Kidney (tissue), 14 donors: Measurements from ENCODE around the gene DNAH3. TPM values are rescaled to one million over a fixed set of nuclear protein-coding genes. Genes with fewer than 3 reads are reported as not detected.

Experiments used
- DNase-seq, 5 donors: peaks; one replicate each; pipeline ENCODE4 v3.0.0-alpha.2; 2013 to 2020
- FAIRE-seq: peaks from 2 replicates; lab custom pipeline; 2012; peaks lifted over from hg19 to GRCh38; lab: Jason Lieb, UNC
- H3K27ac ChIP-seq, 2 donors: one replicate each; pipeline ENCODE4 v1.7.0; 2013; ENCODE audit warnings: low read depth in 2 of 2, low read length in 2 of 2, inconsistent platforms in 1 of 2
- H3K27me3 ChIP-seq: one replicate; pipeline ENCODE4 v1.7.1; 2013; ENCODE audit warnings: low read length, inconsistent platforms; ENCODE audit not compliant: control insufficient read depth, insufficient read depth
- H3K36me3 ChIP-seq, 3 donors: one replicate each; pipeline versions ENCODE4 v1.7.0 to v1.7.1; 2013; ENCODE audit warnings: low read length in 3 of 3, control low read depth in 1 of 3, inconsistent platforms in 1 of 3; ENCODE audit not compliant: insufficient read depth in 3 of 3, control insufficient read depth in 2 of 3
- H3K4me1 ChIP-seq, 3 donors: one replicate each; pipeline versions ENCODE4 v1.7.0 to v1.7.1; 2013; ENCODE audit warnings: low read length in 3 of 3, inconsistent platforms in 1 of 3, low read depth in 1 of 3; ENCODE audit not compliant: control insufficient read depth in 2 of 3, insufficient read depth in 2 of 3
- H3K4me3 ChIP-seq, 3 donors: one replicate each; pipeline versions ENCODE4 v1.7.0 to v1.8.1; 2013; ENCODE audit warnings: low read length in 3 of 3, control low read depth in 1 of 3, inconsistent platforms in 1 of 3
- H3K9ac ChIP-seq, 3 donors: one replicate each; pipeline versions ENCODE4 v1.7.0 to v1.7.1; 2013; ENCODE audit warnings: low read length in 3 of 3, control low read depth in 1 of 3, inconsistent platforms in 1 of 3
- H3K9me3 ChIP-seq, 3 donors: one replicate each; pipeline versions ENCODE4 v1.7.0 to v1.7.1; 2013; ENCODE audit warnings: low read length in 3 of 3, control low read depth in 1 of 3, inconsistent platforms in 1 of 3; ENCODE audit not compliant: control insufficient read depth in 2 of 3, insufficient read depth in 1 of 3
- CTCF ChIP-seq: IDR thresholded peaks from 3 replicates; pipeline ENCODE4 v1.5.1; 2012; ENCODE audit warnings: mild to moderate bottlenecking, moderate library complexity, borderline replicate concordance; ENCODE audit not compliant: insufficient read depth; ENCODE audit errors: extremely low read depth
- intact Hi-C: fragments of 100-400 bp; cut with DNase I; formaldehyde crosslinking; loops from one replicate; pipeline ENCODE4 v1.11.1; 2022
- polyA plus RNA-seq: library from polyadenylated mRNA; stranded (reverse); fragments of 350-450 nt; fragmentation: Illumina TruSeq; extraction: RNeasy Lipid Tissue Mini Kit (QIAGEN cat#74804); gene quantifications from one replicate; pipeline ENCODE4 v1.2.3, GENCODE V29; 2014; ENCODE audit warnings: low read depth, low replicate concordance; ENCODE audit not compliant: insufficient read depth
- total RNA-seq: library from RNA; stranded (reverse); fragmentation: NEBNext Ultra II Directional; extraction: Animal tissue kit (Norgen Biotek cat#: 25700); gene quantifications from one replicate; pipeline ENCODE4 v1.2.1, GENCODE V29; 2021
- donor health status: control.
- donor health status: control.
- donor health status: control.
- donor health status: control.
- donor health status: control.
- donor health status: DM: yes; HTN: yes; CAD: no.
- donor health status: Normal renal cell carcinoma (clear cell type).

The DNAH3 gene
- total and polyA plus RNA-seq, 2 donors from 2014 or later, result 0.19 to 0.57 TPM

GRCh38 chr16:21033704-21034103 lies 116.9 kb downstream of the DNAH3 start:
- no peak overlapping the region for H3K27ac ChIP-seq
- no peak for DNase-seq

GRCh38 chr16:21033264-21033663 lies 117.4 kb downstream of the DNAH3 start:
- DNase-seq, result no peak

More at GRCh38 chr16:21033704-21034103, 116.9 kb downstream of the DNAH3 start:
- H3K4me3 ChIP-seq, result no peak overlapping the region
- no peak for FAIRE-seq
- H3K36me3 ChIP-seq, result no peaks in the 10 kb centered on the region
- no peaks in the 10 kb centered on the region for H3K27me3 ChIP-seq
- intact Hi-C loops, result no loop called here
- H3K4me1 ChIP-seq, result no peaks in the 10 kb centered on the region
- H3K9ac ChIP-seq, result no peak overlapping the region
- H3K9me3 ChIP-seq, result no peaks in the 10 kb centered on the region
- TF ChIP-seq CTCF, result no peak

GRCh38 chr16:21028728-21029127 lies 121.9 kb downstream of the DNAH3 start:
- Histone ChIP-seq H3K27me3 (no peaks in the 10 kb centered on the region), H3K9ac (no peak overlapping the region), H3K9me3 (no peaks in the 10 kb centered on the region), H3K4me1 (no peaks in the 10 kb centered on the region), H3K4me3 (no peak overlapping the region), H3K27ac (no peak overlapping the region), H3K36me3 (no peaks in the 10 kb centered on the region)
- no peak for FAIRE-seq
- no peak for DNase-seq
- TF ChIP-seq CTCF, result no peak
- intact Hi-C loops, result no loop called here

More at GRCh38 chr16:21033264-21033663, 117.4 kb downstream of the DNAH3 start:
- Histone ChIP-seq H3K4me3 (no peak overlapping the region), H3K36me3 (no peaks in the 10 kb centered on the region), H3K27me3 (no peaks in the 10 kb centered on the region), H3K27ac (no peak overlapping the region), H3K9me3 (no peaks in the 10 kb centered on the region), H3K9ac (no peak overlapping the region), H3K4me1 (no peaks in the 10 kb centered on the region)
- no peak for FAIRE-seq
- intact Hi-C loops, result no loop called here
- no peak for TF ChIP-seq CTCF

- no peak overlapping the region for H3K27ac ChIP-seq
- DNase-seq (no peak), FAIRE-seq (no peak)
- H3K4me3 ChIP-seq, result no peak overlapping the region
- H3K36me3 ChIP-seq, result no peaks in the 10 kb centered on the region
- H3K9ac ChIP-seq, result no peak overlapping the region
- H3K4me1 ChIP-seq, result no peaks in the 10 kb centered on the region
- H3K9me3 ChIP-seq, result no peaks in the 10 kb centered on the region
- H3K27me3 ChIP-seq, result no peaks in the 10 kb centered on the region
- no peak for TF ChIP-seq CTCF
- intact Hi-C loops, result no loop called here
Measured at GRCh38 chr16:21026846-21027245, 123.8 kb downstream of the DNAH3 start.
